ENCODE measurements around the gene VSIG2.

Gene VSIG2

DNA sequence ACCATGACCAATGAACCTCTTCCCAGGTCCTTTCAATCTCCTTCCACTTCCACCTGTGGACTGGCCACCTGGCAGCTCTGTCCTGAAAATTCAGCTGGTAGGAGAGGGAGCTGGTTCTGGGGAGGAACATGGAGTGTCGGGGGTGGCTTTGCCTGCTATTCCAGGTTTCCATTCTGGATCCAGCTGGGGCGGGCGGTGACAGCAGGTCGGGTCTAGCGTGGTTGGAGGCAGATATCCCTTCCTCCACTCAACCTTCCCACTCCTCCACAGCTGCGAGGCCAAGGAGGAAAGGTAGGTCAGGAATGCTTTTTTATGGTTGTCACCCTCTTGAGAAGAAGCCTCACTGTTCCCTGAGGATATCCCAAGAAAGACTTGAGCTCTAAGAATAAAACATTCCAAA, 9.0 kb downstream of the VSIG2 start:
- DNase-seq (ENCODE audit: low read depth): no peak

DNA sequence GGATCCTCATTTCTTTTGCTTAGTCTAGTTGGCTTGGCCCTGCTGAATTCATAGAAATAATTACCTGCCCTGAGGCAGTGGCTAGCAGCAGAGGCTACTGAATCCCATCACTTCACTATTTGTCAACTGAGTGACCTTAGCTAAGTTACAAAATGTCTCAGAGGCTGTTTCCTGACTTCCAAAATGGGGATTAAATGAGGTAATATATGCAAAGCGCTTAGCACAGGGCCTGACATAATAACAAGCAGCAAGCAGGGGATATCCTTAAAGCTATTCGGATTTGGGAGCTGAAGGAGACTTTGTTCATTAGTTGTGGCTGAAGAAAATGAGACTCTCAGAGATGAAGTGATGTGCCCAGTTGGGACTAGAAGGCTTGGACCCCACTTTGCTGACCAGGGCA, 9.5 kb downstream of the VSIG2 start:
- TF ChIP-seq, protein P1, sequence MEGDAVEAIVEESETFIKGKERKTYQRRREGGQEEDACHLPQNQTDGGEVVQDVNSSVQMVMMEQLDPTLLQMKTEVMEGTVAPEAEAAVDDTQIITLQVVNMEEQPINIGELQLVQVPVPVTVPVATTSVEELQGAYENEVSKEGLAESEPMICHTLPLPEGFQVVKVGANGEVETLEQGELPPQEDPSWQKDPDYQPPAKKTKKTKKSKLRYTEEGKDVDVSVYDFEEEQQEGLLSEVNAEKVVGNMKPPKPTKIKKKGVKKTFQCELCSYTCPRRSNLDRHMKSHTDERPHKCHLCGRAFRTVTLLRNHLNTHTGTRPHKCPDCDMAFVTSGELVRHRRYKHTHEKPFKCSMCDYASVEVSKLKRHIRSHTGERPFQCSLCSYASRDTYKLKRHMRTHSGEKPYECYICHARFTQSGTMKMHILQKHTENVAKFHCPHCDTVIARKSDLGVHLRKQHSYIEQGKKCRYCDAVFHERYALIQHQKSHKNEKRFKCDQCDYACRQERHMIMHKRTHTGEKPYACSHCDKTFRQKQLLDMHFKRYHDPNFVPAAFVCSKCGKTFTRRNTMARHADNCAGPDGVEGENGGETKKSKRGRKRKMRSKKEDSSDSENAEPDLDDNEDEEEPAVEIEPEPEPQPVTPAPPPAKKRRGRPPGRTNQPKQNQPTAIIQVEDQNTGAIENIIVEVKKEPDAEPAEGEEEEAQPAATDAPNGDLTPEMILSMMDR (IDR thresholded peaks at IDR 0.05; ENCODE audit: control insufficient read depth, extremely low read depth, insufficient read depth): no peak
- no peak for DNase-seq (ENCODE audit: low read depth)

More for the DNA sequence above, 9.0 kb downstream of the VSIG2 start:
- H3K4me3 ChIP-seq (ENCODE audit: low read depth, low read length): no peak overlapping the region
- TF ChIP-seq, protein P1 (IDR thresholded peaks at IDR 0.05; ENCODE audit: control insufficient read depth, extremely low read depth, insufficient read depth): no peak

DNA sequence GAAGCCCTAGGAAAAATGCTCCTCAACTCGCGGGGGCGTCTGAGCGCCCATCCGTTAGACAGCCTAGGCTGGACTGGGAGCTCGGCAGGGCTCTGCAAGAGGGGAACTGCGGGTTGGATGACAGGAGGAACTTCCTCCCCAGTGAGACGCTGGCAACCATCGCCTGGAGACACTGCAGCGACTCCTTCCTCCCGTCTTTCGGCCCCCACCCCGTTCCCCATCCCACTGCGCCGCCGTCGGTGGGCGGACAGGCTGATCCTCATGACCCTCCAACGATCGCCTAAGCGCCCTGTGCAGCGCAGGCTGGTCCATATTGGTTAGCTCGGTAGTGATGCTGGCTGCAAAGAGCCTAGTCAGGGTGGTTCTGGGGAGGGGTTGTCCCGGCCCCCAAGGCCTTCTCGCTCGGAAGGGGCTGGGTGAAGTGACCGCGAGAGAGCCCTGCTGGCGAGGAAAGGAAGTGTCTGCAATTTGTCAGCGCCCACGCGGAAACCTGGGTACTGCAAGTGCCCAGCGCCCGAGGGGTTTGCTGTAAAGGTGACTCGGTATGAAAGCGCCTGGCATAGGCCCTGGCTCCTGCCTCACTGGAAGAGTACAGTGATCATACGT, 11.7 kb downstream of the VSIG2 start:
- TF ChIP-seq, protein P1 (IDR thresholded peaks at IDR 0.05; ENCODE audit: control insufficient read depth, extremely low read depth, insufficient read depth): no peak
- H3K4me3 ChIP-seq (ENCODE audit: low read depth, low read length): peak overlapping the region; percentile 57
- no peak for DNase-seq (ENCODE audit: low read depth)

More for the DNA sequence above, 9.5 kb downstream of the VSIG2 start:
- H3K4me3 ChIP-seq (ENCODE audit: low read depth, low read length): no peak overlapping the region

DNA sequence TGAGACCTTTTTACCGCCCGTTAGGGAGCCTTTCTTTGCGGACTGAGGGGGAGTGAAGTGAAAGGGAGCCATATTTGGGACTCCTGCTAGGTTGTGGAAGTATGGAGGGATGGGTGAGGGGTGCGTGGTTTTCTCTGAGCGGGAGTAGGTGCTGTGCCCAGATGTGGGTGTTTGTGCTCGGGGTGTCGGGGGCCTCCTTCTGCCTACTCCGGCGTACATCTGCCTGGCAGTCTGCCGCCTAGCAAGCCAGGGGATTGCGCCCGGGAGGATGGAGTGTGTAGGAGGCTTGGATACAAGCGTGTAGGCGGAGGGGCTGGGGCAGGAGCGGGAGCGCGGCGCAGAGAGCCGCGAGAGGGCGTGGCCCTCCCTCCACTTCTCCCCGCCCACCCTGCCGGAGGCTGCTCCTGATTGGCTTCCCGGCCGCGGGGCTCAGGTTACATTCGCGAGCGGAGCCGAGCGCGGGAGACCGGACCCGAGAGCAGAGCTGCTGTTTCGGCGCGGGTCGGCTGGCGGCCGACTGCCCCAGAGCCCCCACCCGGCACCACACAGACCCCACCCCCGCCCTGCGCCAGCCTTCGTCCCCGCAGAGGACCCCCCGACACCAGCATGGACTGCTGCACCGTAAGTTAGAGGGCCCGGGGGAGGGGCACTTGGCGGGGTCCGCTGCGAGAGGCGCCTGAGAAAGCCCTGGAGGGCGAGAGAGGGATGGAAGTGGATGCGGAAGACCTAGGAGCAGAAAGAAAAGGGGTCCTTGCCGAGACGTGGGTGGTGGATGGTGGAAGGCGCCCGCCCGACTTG, 12.4 kb downstream of the VSIG2 start, which contains the start of gene NRGN:
Gene NRGN, plus strand, starts transcription at position 464 of the 798 bp plus-strand sequence. Its CDS starts 143 bp downstream, at position 607.
- peak; percentile 45 for DNase-seq (ENCODE audit: low read depth)
- peak within 1 kb of the TSS; percentile 57 for H3K4me3 ChIP-seq (ENCODE audit: low read depth, low read length)
- TF ChIP-seq, protein P1 (IDR thresholded peaks at IDR 0.05; ENCODE audit: control insufficient read depth, extremely low read depth, insufficient read depth): no peak

DNA sequence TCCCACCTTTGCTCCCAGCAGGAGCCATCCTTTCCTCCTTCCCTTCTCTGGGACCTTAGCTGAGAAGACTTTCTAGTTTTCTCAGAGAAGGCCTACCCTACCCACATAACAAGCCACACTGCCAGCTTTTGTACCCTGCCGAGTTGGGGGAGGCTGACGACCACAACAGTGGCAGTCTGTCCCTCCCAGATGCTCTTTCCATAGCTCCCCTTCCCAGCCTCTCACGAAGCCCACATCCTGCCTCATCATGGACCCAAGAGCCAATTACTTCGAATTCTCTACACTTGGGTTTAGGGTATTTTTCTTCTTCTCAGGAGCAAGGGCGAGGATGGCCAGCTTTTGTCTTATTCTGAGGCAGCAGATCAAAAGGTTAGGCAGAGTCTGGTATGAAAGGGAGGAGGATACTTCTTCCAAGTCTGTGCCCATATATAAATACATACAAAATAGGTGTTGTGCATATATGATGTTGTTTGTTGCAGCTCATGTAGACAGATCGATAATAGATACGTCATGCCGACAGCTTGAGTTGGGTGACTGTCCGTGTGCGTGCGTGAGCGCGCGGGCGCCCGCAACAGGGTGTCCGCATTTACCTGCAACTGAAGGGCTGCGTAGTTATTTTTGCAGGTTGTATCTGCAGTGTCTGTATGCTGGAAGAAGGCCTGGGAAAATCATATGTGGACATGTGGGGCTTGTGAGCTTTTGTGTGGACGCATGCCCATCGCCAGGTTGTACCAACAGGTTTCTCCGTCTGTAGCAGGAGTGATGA, 13.2 kb downstream of the VSIG2 start:
- DNase-seq (ENCODE audit: low read depth): no peak
- TF ChIP-seq, protein P1 (IDR thresholded peaks at IDR 0.05; ENCODE audit: control insufficient read depth, extremely low read depth, insufficient read depth): no peak
- peak overlapping the region; percentile 57 for H3K4me3 ChIP-seq (ENCODE audit: low read depth, low read length)

DNA sequence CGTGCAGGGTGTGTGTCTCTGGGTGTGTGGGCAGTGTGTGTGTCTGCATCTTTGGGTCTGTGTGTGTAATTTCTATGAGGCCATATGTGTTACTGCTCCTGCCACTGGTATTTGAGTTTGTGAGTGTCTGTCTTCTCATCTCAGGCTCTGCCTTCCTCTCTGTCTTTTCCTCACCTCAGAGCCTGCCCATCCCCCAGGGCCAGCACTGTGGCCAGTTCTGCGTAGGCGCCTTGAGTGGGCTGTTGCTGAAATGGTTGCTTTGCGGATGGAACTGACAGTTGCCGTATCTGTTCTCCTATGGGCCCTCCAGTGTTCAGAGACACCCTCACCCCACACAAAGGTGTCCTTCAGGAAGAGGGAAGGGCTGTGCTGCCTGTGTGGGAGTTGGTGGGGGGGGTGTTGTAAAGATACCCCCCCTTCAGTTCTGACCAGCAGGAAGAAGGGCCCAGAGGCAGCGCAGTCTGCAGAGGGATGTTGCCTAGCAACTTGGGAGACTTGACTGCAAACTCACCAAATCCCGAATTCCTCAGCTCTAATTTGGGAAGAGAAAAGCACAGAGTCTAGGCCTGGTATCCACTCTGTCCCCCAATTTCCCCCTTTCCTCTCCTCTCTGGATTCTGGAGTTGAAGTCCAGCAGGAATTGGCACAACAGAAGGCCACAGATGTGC, 14.3 kb downstream of the VSIG2 start:
- H3K4me3 ChIP-seq (ENCODE audit: low read depth, low read length): no peak overlapping the region
- no peak for DNase-seq (ENCODE audit: low read depth)
- TF ChIP-seq, protein P1 (IDR thresholded peaks at IDR 0.05; ENCODE audit: control insufficient read depth, extremely low read depth, insufficient read depth): no peak

All from LNCaP clone FGC (cell line).